A549 (cell line): ENCODE data around the gene NFATC2. TPM values are rescaled to one million over a fixed set of nuclear protein-coding genes. Genes with fewer than 3 reads are reported as not detected.

Experiments
- ATAC-seq, 2 experiments: fragments of 200-7000 bp in 1 of 2; fragments of >200 bp in 1 of 2; cut with Nextera tagmentation in 1 of 2; cut with Tn5 transposase in 1 of 2; 3 replicates each; pipeline versions ENCODE4 v1.8.0 to v1.9.1; 2018 to 2020; ENCODE audit warnings: mild to moderate bottlenecking in 1 of 2, moderate library complexity in 1 of 2
- CTCF ChIA-PET: fragments of 300-600 bp; sonication (Branson Sonifier 250); formaldehyde crosslinking; extraction: SDS; loops from one replicate; lab custom pipeline; 2021; ENCODE audit warnings: antibody characterized with exemption, inconsistent platforms; lab: Yijun Ruan, JAX
- POLR2A ChIA-PET: fragments of 350-600 bp; formaldehyde crosslinking; extraction: SDS; loops from one replicate; lab custom pipeline; 2021; ENCODE audit warnings: antibody characterized with exemption, inconsistent platforms; lab: Yijun Ruan, JAX
- DNase-seq, 2 experiments: peaks; one replicate each; pipeline versions ENCODE4 v3.0.0 to v3.0.0-alpha.2; 2011 to 2016; ENCODE audit warnings: low read depth in 1 of 2, low spot score in 1 of 2
- FAIRE-seq: peaks from 2 replicates; lab custom pipeline; 2011; peaks lifted over from hg19 to GRCh38; lab: Jason Lieb, UNC
- H3K27ac ChIP-seq, 2 experiments: fragments of >200 bp; sonication (Bioruptor Twin); formaldehyde crosslinking; 3 replicates each; pipeline ENCODE4 v1.5.1; 2016 to 2017
- H3K4me1 ChIP-seq: fragments of >200 bp; sonication (Bioruptor Twin); formaldehyde crosslinking; 3 replicates; pipeline ENCODE4 v1.6.1; 2016
- H3K4me2 ChIP-seq: fragments of >200 bp; sonication (Bioruptor Twin); formaldehyde crosslinking; 3 replicates; pipeline ENCODE4 v1.6.1; 2016
- H3K4me3 ChIP-seq: fragments of >200 bp; sonication (Bioruptor Twin); formaldehyde crosslinking; 3 replicates; pipeline ENCODE4 v1.5.1; 2016
- H3K9me3 ChIP-seq: fragments of >200 bp; sonication (Bioruptor Twin); formaldehyde crosslinking; 3 replicates; pipeline ENCODE4 v1.6.1; 2016
- CBX2 ChIP-seq: fragments of 200-600 bp; sonication (generic); IDR thresholded peaks from 2 replicates; pipeline ENCODE4 v1.6.1; 2016; ENCODE audit warnings: low read depth, mild to moderate bottlenecking, borderline replicate concordance
- CHD2 ChIP-seq: fragments of 150-350 bp; IDR thresholded peaks from 2 replicates; pipeline ENCODE4 v1.6.1; 2014; ENCODE audit warnings: low read length; ENCODE audit not compliant: partially characterized antibody
- EHF ChIP-seq: fragments of 250-450 bp; sonication (Bioruptor Pico); IDR thresholded peaks from 2 replicates; pipeline ENCODE4 v1.5.0; 2020; ENCODE audit warnings: mild to moderate bottlenecking
- ELK1 ChIP-seq: fragments of 150-350 bp; IDR thresholded peaks from 2 replicates; pipeline ENCODE4 v1.6.1; 2014; ENCODE audit warnings: low read depth, mild to moderate bottlenecking, low read length
- FOSB ChIP-seq: fragments of 250-450 bp; sonication (Bioruptor Pico); IDR thresholded peaks from 2 replicates; pipeline ENCODE4 v1.5.0; 2020; ENCODE audit warnings: mild to moderate bottlenecking, moderate library complexity
- FOXS1 ChIP-seq: fragments of 250-450 bp; sonication (Bioruptor Pico); IDR thresholded peaks from 2 replicates; pipeline ENCODE4 v1.5.0; 2020; ENCODE audit warnings: mild to moderate bottlenecking, moderate library complexity
- GATA3 ChIP-seq: IDR thresholded peaks from 2 replicates; pipeline ENCODE4 v1.6.1; 2012; ENCODE audit warnings: borderline replicate concordance
- HEYL ChIP-seq: fragments of 250-450 bp; sonication (Bioruptor Pico); IDR thresholded peaks from 2 replicates; pipeline ENCODE4 v1.8.0; 2021; ENCODE audit warnings: mild to moderate bottlenecking, moderate library complexity
- HOXA7 ChIP-seq: fragments of 250-450 bp; sonication (Bioruptor Pico); IDR thresholded peaks from 2 replicates; pipeline ENCODE4 v1.5.0; 2020; ENCODE audit warnings: mild to moderate bottlenecking, moderate library complexity
- JUNB ChIP-seq: fragments of >200 bp; sonication (Bioruptor Twin); formaldehyde crosslinking; IDR thresholded peaks from 2 replicates; pipeline ENCODE4 v1.6.1; 2016
- MAFK ChIP-seq: fragments of 450-650 bp; IDR thresholded peaks from 2 replicates; pipeline ENCODE4 v1.6.1; 2014; ENCODE audit not compliant: partially characterized antibody
- MAZ ChIP-seq: fragments of 150-350 bp; IDR thresholded peaks from 2 replicates; pipeline ENCODE4 v1.6.1; 2014; ENCODE audit warnings: antibody characterized with exemption, low read depth, low read length, borderline replicate concordance
- MYC ChIP-seq: IDR thresholded peaks from 2 replicates; pipeline ENCODE4 v1.6.1; 2012; ENCODE audit warnings: mild to moderate bottlenecking, inconsistent platforms, low read length, improper control_type of control experiment, borderline replicate concordance
- NFE2L2 ChIP-seq: fragments of 150-350 bp; conservative IDR thresholded peaks from 2 replicates; pipeline ENCODE4 v1.6.1; 2014; ENCODE audit warnings: low read length
- NPAS2 ChIP-seq: fragments of 250-450 bp; sonication (Bioruptor Pico); IDR thresholded peaks from 2 replicates; pipeline ENCODE4 v1.8.0; 2022; ENCODE audit warnings: mild to moderate bottlenecking, moderate library complexity, borderline replicate concordance
- NR3C1 ChIP-seq: fragments of >200 bp; sonication (Bioruptor Twin); formaldehyde crosslinking; IDR thresholded peaks from 3 replicates; pipeline ENCODE4 v1.6.1; 2017
- POLR2A ChIP-seq: IDR thresholded peaks from 2 replicates; pipeline ENCODE4 v1.6.1; 2012; ENCODE audit warnings: mild to moderate bottlenecking, low read length
- RAD21 ChIP-seq, 2 experiments: fragments of >200 bp in 1 of 2; sonication (Bioruptor Twin) in 1 of 2; formaldehyde crosslinking in 1 of 2; IDR thresholded peaks in 1 of 2; conservative IDR thresholded peaks in 1 of 2; 2 replicates in 1 of 2; 3 replicates in 1 of 2; pipeline ENCODE4 v1.6.1; 2012 to 2018; ENCODE audit warnings: inconsistent platforms in 1 of 2
- SREBF2 ChIP-seq: fragments of 450-650 bp; IDR thresholded peaks from 2 replicates; pipeline ENCODE4 v1.6.1; 2014; ENCODE audit warnings: mild to moderate bottlenecking, moderate library complexity
- ZNF302 ChIP-seq: fragments of 250-450 bp; sonication (Bioruptor Pico); IDR thresholded peaks from 2 replicates; pipeline ENCODE4 v1.9.0; 2021; ENCODE audit warnings: inconsistent platforms, mild to moderate bottlenecking, moderate library complexity
- WGBS: methylation state at CpG from one replicate; pipeline ENCODE4 v1.1.6; 2017; ENCODE audit errors: missing lambda C conversion rate; 5-methylcytosine and 5-hydroxymethylcytosine counted together
- polyA plus RNA-seq, 4 experiments: library from polyadenylated mRNA; depleted of rRNA in 3 of 4; stranded (reverse); fragments of >200 nt; fragmentation: RNase III in 1 of 4; extraction: RNeasy Plus Mini Kit Qiagen cat#74134 plus additional on column Dnase treatment in 1 of 4; gene quantifications; 2 replicates in 3 of 4; 3 replicates in 1 of 4; pipeline ENCODE4 v1.2.3, GENCODE V29; 2011 to 2017
- TF ChIP-seq, protein P1 (sequence below): fragments of >200 bp; sonication (Bioruptor Twin); formaldehyde crosslinking; IDR thresholded peaks from 2 replicates; pipeline ENCODE4 v1.6.1; 2016

The NFATC2 gene
- polyA plus RNA-seq, 2 of the 4 experiments (the other 2 are of a cell fraction) = 0.75 to 1.6 TPM

DNA sequence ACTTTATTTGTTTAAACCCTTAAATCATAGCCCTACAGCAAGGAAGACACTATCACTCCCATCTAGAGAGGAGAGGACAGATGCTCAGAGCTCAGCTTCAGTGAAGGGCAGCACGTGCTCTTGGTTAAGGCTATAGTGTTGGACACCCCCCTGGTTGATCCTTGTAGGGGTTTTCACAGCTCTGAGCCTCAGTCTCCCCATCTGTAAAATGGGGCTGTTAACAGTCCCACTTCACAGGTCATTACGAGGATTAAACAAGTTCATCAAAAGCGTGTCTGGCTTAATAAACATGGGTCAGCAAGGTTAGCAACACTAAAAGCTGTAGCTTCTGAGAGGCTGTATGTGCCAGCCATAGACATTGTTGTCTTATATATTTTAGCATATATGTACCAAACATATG is 82.4 kb downstream of the NFATC2 start:
- no peak for TF ChIP-seq EHF
- TF ChIP-seq, protein P1, sequence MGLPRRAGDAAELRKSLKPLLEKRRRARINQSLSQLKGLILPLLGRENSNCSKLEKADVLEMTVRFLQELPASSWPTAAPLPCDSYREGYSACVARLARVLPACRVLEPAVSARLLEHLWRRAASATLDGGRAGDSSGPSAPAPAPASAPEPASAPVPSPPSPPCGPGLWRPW = no peak
- no peak for TF ChIP-seq CBX2
- no peak for TF ChIP-seq FOXS1 (CRISPR knock-in tag)
- TF ChIP-seq JUNB = no peak
- TF ChIP-seq SREBF2 = no peak
- no peak for TF ChIP-seq NPAS2 (CRISPR knock-in tag)
- TF ChIP-seq GATA3 = no peak
- no peak for TF ChIP-seq HOXA7 (CRISPR knock-in tag)
- TF ChIP-seq MYC = no peak
- TF ChIP-seq CHD2 = no peak
- TF ChIP-seq POLR2A = no peak
- no peak for TF ChIP-seq RAD21 (conservative IDR thresholded peaks at IDR 0.05 in 1 of 2, IDR thresholded peaks at IDR 0.05 in 1 of 2)
- no peak for TF ChIP-seq ELK1
- POLR2A ChIA-PET = no interaction called here
- CTCF ChIA-PET = no interaction called here
- ATAC-seq = no peak
- Histone ChIP-seq H3K4me2 (no peak overlapping the region), H3K9me3 (no peaks in the 10 kb centered on the region), H3K4me1 (peaks cover 20% of the 10 kb centered on the region), H3K27ac (no peak overlapping the region), H3K4me3 (no peak overlapping the region)
- WGBS = 97% methylated on average over 3 of the region's 3 CpGs
- DNase-seq = no peak
- no peak for FAIRE-seq

GRCh38 chr20:51458751-51459439 is 83.6 kb downstream of the NFATC2 start:
- ATAC-seq (no peak), DNase-seq (no peak), FAIRE-seq (no peak)
- no peak overlapping the region for H3K4me2 ChIP-seq
- POLR2A ChIA-PET = no interaction called here
- peaks cover 20% of the 10 kb centered on the region for H3K4me1 ChIP-seq
- CTCF ChIA-PET = interaction anchor here (2.7 kb wide), 1 partner anchor 105 kb away, joined by 9 read pairs; no protein-coding TSS in a partner anchor
- H3K9me3 ChIP-seq = peaks cover 11% of the 10 kb centered on the region
- TF ChIP-seq MAZ = no peak
- TF ChIP-seq NR3C1 = no peak
- TF ChIP-seq ZNF302 = no peak
- no peak for TF ChIP-seq HEYL
- no peak for TF ChIP-seq ELK1
- TF ChIP-seq FOSB (CRISPR knock-in tag) = no peak
- H3K27ac ChIP-seq = peak overlapping the region in 1 of 2 experiments; percentile 92; a peak in 1 of 6 replicates
- WGBS = 93% methylated on average over 13 of the region's 13 CpGs
- H3K4me3 ChIP-seq = no peak overlapping the region

- H3K4me2 ChIP-seq = peak overlapping the region; percentile 79
- peaks cover 20% of the 10 kb centered on the region for H3K4me1 ChIP-seq
- FAIRE-seq (no peak), DNase-seq (no peak)
- no peak overlapping the region for H3K4me3 ChIP-seq
- WGBS = 72% methylated on average over 3 of the region's 3 CpGs
- H3K9me3 ChIP-seq = peaks cover 12% of the 10 kb centered on the region
- ChIA-PET CTCF (interaction anchor here (1.1 to 2.7 kb wide), 4 partner anchors 9 to 470 kb away, joined by 3 to 12 read pairs (median 7); no protein-coding TSS in a partner anchor), POLR2A (interaction anchor here (0.7 to 2.6 kb wide), 5 partner anchors 14 to 470 kb away, joined by 3 to 29 read pairs (median 3); no protein-coding TSS in a partner anchor)
- peak; percentile 0 for TF ChIP-seq MAFK
- no peak for TF ChIP-seq SREBF2
- no peak for TF ChIP-seq NFE2L2
- TF ChIP-seq, all 56 proteins: peak for 1
- peak; percentile 2 to 4; a peak in 1 of 6 replicates for ATAC-seq
- peak overlapping the region; percentile 90 to 92 for H3K27ac ChIP-seq
Observed at GRCh38 chr20:51457533-51457932, 85.0 kb downstream of the NFATC2 start.
